Activated CD8-positive, alpha-beta T cell treated with anti-CD3 and anti-CD28 coated beads, Interleukin-2, amount 10 ng/mL, durations not matched to agents 7 days and 5 days (primary cell): Measurements from ENCODE around the gene CDK15. TPM values are rescaled to one million over a fixed set of nuclear protein-coding genes. Genes with fewer than 3 reads are reported as not detected.
"Not testable (repeated sequence)": the region's sequence is repeated elsewhere in the genome, so short reads cannot be mapped to it uniquely, and the experiment has no call there.

Source experiments
- ATAC-seq: fragments of 150-1000 bp; cut with Tn5 transposase; one replicate; pipeline ENCODE4 v1.10.0; 2021; ENCODE audit warnings: moderate library complexity
- CTCF ChIA-PET: fragments of 350-600 bp; sonication (Branson Sonifier 250); formaldehyde crosslinking; loops from one replicate; lab custom pipeline; 2021; ENCODE audit warnings: antibody characterized with exemption; lab: Charles Lee
- POLR2A ChIA-PET: fragments of 350-600 bp; sonication (Branson Sonifier 250); formaldehyde crosslinking; loops from one replicate; lab custom pipeline; 2021; ENCODE audit warnings: antibody characterized with exemption; lab: Charles Lee
- DNase-seq: peaks from one replicate; pipeline ENCODE4 v3.0.0-alpha.2; 2020
- H3K27ac Mint-ChIP-seq: one replicate; pipeline ENCODE4 v1.8.0; 2021; ENCODE audit warnings: mild to moderate bottlenecking, mixed read lengths
- H3K27me3 Mint-ChIP-seq: one replicate; pipeline ENCODE4 v1.8.0; 2021; ENCODE audit warnings: low read depth, mixed read lengths
- H3K36me3 Mint-ChIP-seq: one replicate; pipeline ENCODE4 v1.8.0; 2021; ENCODE audit warnings: low read depth, mixed read lengths
- H3K4me1 Mint-ChIP-seq: one replicate; pipeline ENCODE4 v1.8.0; 2021; ENCODE audit warnings: low read depth, mixed read lengths
- H3K4me3 Mint-ChIP-seq: one replicate; pipeline ENCODE4 v1.8.0; 2021; ENCODE audit warnings: mild to moderate bottlenecking, mixed read lengths
- H3K9me3 Mint-ChIP-seq: one replicate; pipeline ENCODE4 v1.8.0; 2022; ENCODE audit warnings: mixed read lengths; ENCODE audit not compliant: insufficient read depth
- total RNA-seq, 2 experiments: library from RNA; stranded (reverse); gene quantifications; one replicate each; pipeline ENCODE4 v1.2.3, GENCODE V29; 2021

CDK15 gene
- total RNA-seq, 2 experiments from 2014 or later: not detected

DNA sequence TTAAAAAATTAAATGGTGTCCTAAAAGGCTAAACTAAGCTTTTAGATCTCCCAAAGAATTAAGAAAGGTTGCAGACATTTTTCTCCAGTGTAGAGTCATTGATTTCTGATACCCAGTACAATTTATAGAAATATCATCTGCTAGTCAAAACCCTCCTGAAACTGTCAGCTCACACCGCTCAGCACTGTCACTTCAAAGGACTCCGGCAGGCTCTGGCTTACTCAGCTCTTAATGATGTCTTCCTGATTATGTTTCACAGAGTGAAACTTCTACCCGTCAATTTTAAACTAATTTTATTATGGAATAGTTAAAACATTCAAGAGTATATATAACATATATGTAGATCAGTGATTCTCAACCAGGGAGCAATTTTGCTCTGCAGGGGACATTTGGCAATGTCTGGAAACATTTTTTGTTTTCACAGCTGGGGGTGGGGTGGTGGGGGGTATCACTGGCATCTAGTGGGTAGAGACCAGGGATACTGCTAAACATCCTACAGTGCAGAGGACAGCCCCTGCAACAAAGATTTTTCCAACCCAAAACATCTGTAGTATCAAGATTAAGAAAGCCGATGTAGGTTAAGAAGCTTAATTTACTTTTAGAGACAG is 31.6 kb downstream of the CDK15 start:
- Mint-ChIP-seq H3K4me1 (no peaks in the 10 kb centered on the region), H3K27ac (no peak overlapping the region), H3K9me3 (no peaks in the 10 kb centered on the region), H3K27me3 (peaks cover 8% of the 10 kb centered on the region), H3K4me3 (no peak overlapping the region), H3K36me3 (no peaks in the 10 kb centered on the region)
- DNase-seq: no peak
- ChIA-PET CTCF (interaction anchor here (0.6 kb wide), 1 partner anchor 9 kb away, joined by 4 read pairs; no protein-coding TSS in a partner anchor), POLR2A (no interaction called here)
- ATAC-seq: no peak

DNA sequence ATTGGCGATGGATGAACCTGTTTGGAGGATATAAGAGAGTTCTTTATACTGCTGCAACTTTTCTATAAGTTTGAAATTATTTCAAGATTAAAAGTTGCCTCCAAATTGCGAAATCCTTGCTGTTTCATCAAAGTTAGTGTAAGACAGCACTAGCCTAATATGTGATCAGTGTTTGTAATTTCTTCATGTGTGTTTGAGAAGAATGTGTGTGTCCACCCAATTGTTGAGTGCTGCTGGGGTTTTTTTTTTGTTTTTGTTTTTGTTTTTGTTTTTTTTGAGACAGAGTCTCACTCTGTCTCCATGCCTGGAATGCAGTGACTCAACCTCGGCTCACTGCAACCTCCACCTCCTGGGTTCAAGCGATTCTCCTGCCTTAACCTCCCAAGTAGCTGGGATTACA is 33.4 kb downstream of the CDK15 start:
- no peaks in the 10 kb centered on the region for H3K9me3 Mint-ChIP-seq
- CTCF ChIA-PET: no interaction called here
- no peak for ATAC-seq

GRCh38 chr2:201840726-201841125 is 34.4 kb downstream of the CDK15 start:
- ATAC-seq: no peak
- Mint-ChIP-seq H3K27me3 (peaks cover 11% of the 10 kb centered on the region), H3K36me3 (no peaks in the 10 kb centered on the region), H3K4me3 (no peak overlapping the region), H3K4me1 (no peaks in the 10 kb centered on the region), H3K9me3 (no peaks in the 10 kb centered on the region), H3K27ac (no peak overlapping the region)
- ChIA-PET CTCF (no interaction called here), POLR2A (no interaction called here)
- DNase-seq: no peak

More for the DNA sequence above, 33.4 kb downstream of the CDK15 start:
- Mint-ChIP-seq H3K4me3 (no peak overlapping the region), H3K27me3 (peaks cover 11% of the 10 kb centered on the region), H3K4me1 (no peaks in the 10 kb centered on the region), H3K27ac (no peak overlapping the region), H3K36me3 (no peaks in the 10 kb centered on the region)
- DNase-seq: no peak
- POLR2A ChIA-PET: no interaction called here

DNA sequence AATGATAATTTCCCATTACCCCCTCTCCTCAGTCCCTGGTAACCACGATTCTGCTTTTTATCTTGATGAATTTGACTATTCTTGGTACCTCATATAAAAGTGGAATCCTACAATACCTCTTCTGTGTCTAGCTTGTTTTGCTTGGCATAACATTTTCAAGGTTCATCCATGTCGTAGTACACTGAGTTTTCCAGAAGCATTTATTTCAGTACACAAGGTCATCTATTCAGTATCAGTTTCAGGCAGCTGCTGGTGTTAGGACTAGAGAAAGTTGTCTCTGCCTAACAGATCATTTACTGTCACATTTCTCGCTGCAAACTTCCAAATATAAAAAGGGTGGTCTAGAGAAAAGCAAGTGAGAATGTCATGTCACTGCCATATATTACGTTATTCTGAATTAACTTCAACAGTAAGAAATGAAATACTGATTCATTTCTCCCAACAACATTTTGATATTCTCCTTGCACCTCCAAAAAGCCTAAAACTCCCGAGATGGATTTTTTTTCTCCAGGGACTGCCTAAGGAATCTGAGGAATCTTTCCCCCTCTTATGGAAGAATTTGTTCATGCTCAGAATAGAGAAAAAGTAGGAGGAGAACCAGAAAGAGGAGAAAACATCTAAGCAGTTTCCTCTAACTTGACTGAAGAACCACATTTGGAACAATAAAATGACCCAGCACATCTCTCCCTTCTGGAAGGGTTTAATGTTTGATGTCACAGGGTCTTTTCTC is 36.0 kb downstream of the CDK15 start:
- Mint-ChIP-seq H3K36me3 (no peaks in the 10 kb centered on the region), H3K27me3 (peaks cover 15% of the 10 kb centered on the region), H3K4me1 (no peaks in the 10 kb centered on the region), H3K4me3 (no peak overlapping the region), H3K27ac (no peak overlapping the region), H3K9me3 (no peaks in the 10 kb centered on the region)
- ChIA-PET POLR2A (no interaction called here), CTCF (no interaction called here)
- no peak for ATAC-seq
- no peak for DNase-seq

DNA sequence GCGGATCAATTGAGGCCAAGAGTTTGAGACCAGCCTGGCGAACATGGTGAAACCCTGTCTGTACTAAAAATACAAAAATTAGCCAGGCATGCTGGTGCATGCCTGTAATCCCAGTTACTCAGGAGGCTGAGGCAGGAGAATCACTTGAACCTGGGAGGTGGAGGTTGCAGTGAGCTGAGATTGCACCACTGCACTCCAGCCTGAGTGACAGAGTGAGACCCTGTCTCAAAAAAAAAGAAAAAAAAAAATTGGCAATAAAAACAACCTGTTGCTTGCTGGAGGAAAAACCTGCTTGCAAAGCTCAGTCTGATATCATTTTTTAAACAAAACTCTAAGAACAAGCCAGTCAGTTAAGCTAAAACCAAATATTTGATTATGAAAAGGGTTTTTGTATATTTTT is 38.6 kb downstream of the CDK15 start:
- H3K27me3 Mint-ChIP-seq: peaks cover 21% of the 10 kb centered on the region
- H3K4me3 Mint-ChIP-seq, ATAC-seq, POLR2A ChIA-PET, DNase-seq, CTCF ChIA-PET, H3K9me3 Mint-ChIP-seq, H3K27ac Mint-ChIP-seq, H3K4me1 Mint-ChIP-seq, H3K36me3 Mint-ChIP-seq: not testable (repeated sequence)

DNA sequence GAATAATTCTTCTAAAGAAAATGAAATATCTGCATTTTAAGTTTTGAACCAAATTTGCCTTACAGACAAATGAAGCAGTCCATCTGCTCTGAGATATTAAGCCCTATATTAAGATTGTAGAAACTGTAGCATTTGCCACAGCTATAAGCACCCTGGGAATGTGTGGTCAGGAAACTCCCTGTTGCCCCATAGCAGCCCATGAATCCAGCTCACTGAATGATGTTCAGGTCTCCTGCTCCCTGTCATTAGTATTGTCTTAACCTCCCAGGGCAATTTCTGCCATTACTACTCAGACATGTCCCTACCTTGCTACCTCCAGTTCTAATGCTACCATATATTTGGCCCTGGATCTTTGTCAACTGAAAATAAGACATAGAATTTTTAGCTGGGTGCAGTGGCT is 41.1 kb downstream of the CDK15 start:
- ChIA-PET POLR2A (no interaction called here), CTCF (interaction anchor here (1.2 to 1.3 kb wide), 2 partner anchors 11 to 13 kb away, joined by 3 to 6 read pairs; no protein-coding TSS in a partner anchor)
- no peaks in the 10 kb centered on the region for H3K36me3 Mint-ChIP-seq
- no peak for DNase-seq
- H3K9me3 Mint-ChIP-seq: no peaks in the 10 kb centered on the region
- no peak for ATAC-seq
- H3K27me3 Mint-ChIP-seq: peaks cover 21% of the 10 kb centered on the region
- no peaks in the 10 kb centered on the region for H3K4me1 Mint-ChIP-seq
- H3K27ac Mint-ChIP-seq: no peak overlapping the region
- H3K4me3 Mint-ChIP-seq: no peak overlapping the region

GRCh38 chr2:201852462-201852861 is 46.1 kb downstream of the CDK15 start:
- Mint-ChIP-seq H3K4me1 (no peaks in the 10 kb centered on the region), H3K27ac (no peak overlapping the region), H3K27me3 (peaks cover 26% of the 10 kb centered on the region), H3K4me3 (no peak overlapping the region), H3K36me3 (no peaks in the 10 kb centered on the region), H3K9me3 (no peaks in the 10 kb centered on the region)
- ChIA-PET POLR2A (no interaction called here), CTCF (interaction anchor here (1.2 kb wide), 1 partner anchor 8 kb away, joined by 4 read pairs; no protein-coding TSS in a partner anchor)
- no peak for ATAC-seq
- DNase-seq: no peak

DNA sequence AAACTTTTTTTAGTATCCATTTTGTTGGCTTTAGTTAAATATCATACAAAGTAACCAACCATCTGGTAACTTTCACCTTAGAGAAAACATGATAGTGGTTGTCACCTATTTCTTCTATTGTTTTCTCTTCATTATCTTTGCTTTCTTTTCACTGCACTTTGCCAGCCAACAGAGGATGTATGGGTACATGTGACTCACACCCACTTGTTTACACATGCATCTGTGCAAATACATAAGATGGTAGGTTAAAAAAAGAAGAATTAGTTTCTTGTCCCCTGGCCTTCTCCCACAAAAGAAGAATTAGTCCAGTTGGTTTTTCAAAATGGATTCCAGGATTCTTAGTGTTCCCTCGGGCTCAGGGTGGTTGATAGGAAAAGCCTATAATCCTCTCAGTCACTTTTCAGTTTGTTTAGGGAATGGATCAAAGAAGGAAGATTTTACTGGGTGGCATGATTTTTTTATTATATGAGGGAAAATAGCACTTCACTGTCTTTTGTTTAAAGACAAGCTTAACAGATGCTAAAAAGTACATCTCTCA is 46.6 kb downstream of the CDK15 start:
- no peak for DNase-seq
- no peak for ATAC-seq
- peaks cover 31% of the 10 kb centered on the region for H3K27me3 Mint-ChIP-seq
- H3K4me3 Mint-ChIP-seq: no peak overlapping the region
- POLR2A ChIA-PET: no interaction called here
- no peak overlapping the region for H3K27ac Mint-ChIP-seq
- CTCF ChIA-PET: interaction anchor here (1.2 kb wide), 1 partner anchor 8 kb away, joined by 4 read pairs; no protein-coding TSS in a partner anchor
- no peaks in the 10 kb centered on the region for H3K4me1 Mint-ChIP-seq
- H3K36me3 Mint-ChIP-seq: no peaks in the 10 kb centered on the region
- no peaks in the 10 kb centered on the region for H3K9me3 Mint-ChIP-seq

GRCh38 chr2:201854221-201854801 is 48.0 kb downstream of the CDK15 start:
- CTCF ChIA-PET: no interaction called here
- DNase-seq (no peak), ATAC-seq (no peak)

GRCh38 chr2:201854841-201855240 is 48.5 kb downstream of the CDK15 start:
- Mint-ChIP-seq H3K9me3 (no peaks in the 10 kb centered on the region), H3K4me1 (peaks cover 11% of the 10 kb centered on the region), H3K27me3 (peaks cover 32% of the 10 kb centered on the region), H3K36me3 (no peaks in the 10 kb centered on the region), H3K27ac (no peak overlapping the region), H3K4me3 (no peak overlapping the region)
- DNase-seq (no peak), ATAC-seq (no peak)
- ChIA-PET CTCF (no interaction called here), POLR2A (interaction anchor here (0.6 kb wide), 1 partner anchor 566 kb away, joined by 3 read pairs; no protein-coding TSS in a partner anchor)

More at GRCh38 chr2:201854221-201854801, 48.0 kb downstream of the CDK15 start:
- POLR2A ChIA-PET: no interaction called here
- no peak overlapping the region for H3K27ac Mint-ChIP-seq
- H3K4me3 Mint-ChIP-seq: no peak overlapping the region
- H3K36me3 Mint-ChIP-seq: no peaks in the 10 kb centered on the region
- H3K4me1 Mint-ChIP-seq: peaks cover 11% of the 10 kb centered on the region
- no peaks in the 10 kb centered on the region for H3K9me3 Mint-ChIP-seq
- peaks cover 33% of the 10 kb centered on the region for H3K27me3 Mint-ChIP-seq

DNA sequence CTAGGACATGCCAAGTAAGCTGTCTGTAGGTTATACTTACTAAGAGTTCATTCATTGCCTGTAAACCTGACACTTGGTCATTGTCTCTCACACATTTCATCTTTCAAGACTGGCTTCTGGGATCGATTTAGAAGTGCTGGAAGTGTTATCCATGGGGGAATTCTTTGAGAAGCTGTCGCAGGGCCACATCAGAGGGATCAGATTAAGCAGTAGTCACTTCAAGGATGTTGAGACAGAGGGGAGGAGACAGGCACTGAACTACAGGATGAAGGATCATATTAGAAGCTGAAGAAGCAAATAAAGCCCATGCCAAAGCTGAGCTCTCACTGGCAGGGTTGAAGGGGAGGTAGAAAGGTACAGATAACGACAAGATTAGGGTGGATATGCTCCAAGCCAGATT is 49.0 kb downstream of the CDK15 start:
- no peak overlapping the region for H3K4me3 Mint-ChIP-seq
- peaks cover 35% of the 10 kb centered on the region for H3K27me3 Mint-ChIP-seq
- H3K9me3 Mint-ChIP-seq: no peaks in the 10 kb centered on the region
- H3K4me1 Mint-ChIP-seq: peaks cover 11% of the 10 kb centered on the region
- no peak for DNase-seq
- H3K27ac Mint-ChIP-seq: no peak overlapping the region
- ChIA-PET CTCF (no interaction called here), POLR2A (interaction anchor here (0.6 kb wide), 1 partner anchor 566 kb away, joined by 3 read pairs; no protein-coding TSS in a partner anchor)
- no peak for ATAC-seq
- H3K36me3 Mint-ChIP-seq: no peaks in the 10 kb centered on the region

DNA sequence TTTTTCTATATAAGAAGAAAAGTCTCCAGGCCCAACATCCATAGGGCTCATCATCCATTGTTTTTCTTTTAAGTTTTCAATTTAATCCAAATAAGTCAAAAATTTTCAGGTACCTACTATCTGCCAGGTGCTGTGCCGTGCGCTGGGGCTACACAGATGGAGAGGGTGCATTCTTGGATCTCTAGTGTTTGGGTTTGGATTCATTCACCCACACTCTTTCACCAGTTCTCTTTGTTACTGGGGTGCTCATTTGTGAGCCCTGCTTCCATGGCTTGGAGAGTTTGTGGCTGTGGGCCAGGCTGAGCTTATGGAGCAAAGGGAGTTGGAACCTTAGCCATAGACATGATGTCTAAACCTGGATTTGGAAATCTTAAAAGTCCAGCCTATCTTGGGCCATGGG is 51.0 kb downstream of the CDK15 start:
- H3K4me1 Mint-ChIP-seq: peaks cover 11% of the 10 kb centered on the region
- ChIA-PET POLR2A (no interaction called here), CTCF (interaction anchor here (0.8 kb wide), 1 partner anchor 9 kb away, joined by 4 read pairs; no protein-coding TSS in a partner anchor)
- no peaks in the 10 kb centered on the region for H3K9me3 Mint-ChIP-seq
- H3K27me3 Mint-ChIP-seq: peaks cover 39% of the 10 kb centered on the region
- no peak overlapping the region for H3K4me3 Mint-ChIP-seq
- H3K36me3 Mint-ChIP-seq: no peaks in the 10 kb centered on the region
- DNase-seq (no peak), ATAC-seq (no peak)
- no peak overlapping the region for H3K27ac Mint-ChIP-seq
